Ovary (tissue), 3 donors: Measurements from ENCODE around the gene AMBRA1.

Experiments used
- CTCF ChIP-seq, 3 donors: fragments of 450-650 bp in 2 of 3; fragments of 200-600 bp in 1 of 3; IDR thresholded peaks; one replicate each; pipeline versions ENCODE4 v1.5.1 to v1.8.0; 2016 to 2022; ENCODE audit warnings: antibody characterized with exemption in 3 of 3, mild to moderate bottlenecking in 1 of 3
- POLR2A ChIP-seq: fragments of 450-650 bp; IDR thresholded peaks from one replicate; pipeline ENCODE4 v1.6.1; 2017; ENCODE audit warnings: antibody characterized with exemption, mild to moderate bottlenecking, moderate library complexity
- donor health status: DM: no; HTN: no; CAD: no.

- TF ChIP-seq CTCF (IDR thresholded peaks at IDR 0.05) (no peak), POLR2A (no peak)
Measured at GRCh38 chr11:46540807-46541206, 53.0 kb downstream of the AMBRA1 start.
